HepG2 (cell line): Measurements from ENCODE around the gene PRSS8. TPM values are rescaled to one million over a fixed set of nuclear protein-coding genes. Genes with fewer than 3 reads are reported as not detected.
A peak's percentile ranks its signal among the peaks of the same experiment; 100 is the strongest.

ENCODE experiments used
- ATF1 ChIP-seq: IDR thresholded peaks from 2 replicates; pipeline ENCODE4 v1.6.1; 2016; ENCODE audit warnings: mild to moderate bottlenecking, control low read depth
- CAMTA2 ChIP-seq: sonication (generic); formaldehyde crosslinking; IDR thresholded peaks from 2 replicates; pipeline ENCODE4 v1.4.0; 2020; ENCODE audit warnings: mild to moderate bottlenecking, missing genetic modification reagents, borderline replicate concordance
- DMAP1 ChIP-seq: IDR thresholded peaks from 2 replicates; pipeline ENCODE4 v1.6.1; 2016
- GLI4 ChIP-seq: sonication (generic); formaldehyde crosslinking; IDR thresholded peaks from 2 replicates; pipeline ENCODE4 v1.5.1; 2020; ENCODE audit warnings: missing genetic modification reagents, mild to moderate bottlenecking, moderate library complexity, borderline replicate concordance
- HNF4G ChIP-seq, 2 experiments: sonication (generic) in 1 of 2; formaldehyde crosslinking in 1 of 2; IDR thresholded peaks; 2 replicates each; pipeline versions ENCODE4 v1.4.0 to v1.6.1; 2011 to 2020; ENCODE audit warnings: borderline replicate concordance in 2 of 2, low read depth in 2 of 2, mild to moderate bottlenecking in 2 of 2, low read length in 1 of 2, missing genetic modification reagents in 1 of 2, moderate library complexity in 1 of 2
- HNRNPK ChIP-seq: fragments of 200-400 bp; formaldehyde crosslinking; IDR thresholded peaks from 2 replicates; pipeline ENCODE4 v1.6.1; 2018; ENCODE audit warnings: low read length, low read depth, moderate library complexity, mild to moderate bottlenecking; ENCODE audit not compliant: poor library complexity, severe bottlenecking
- NFKB2 ChIP-seq: sonication (generic); formaldehyde crosslinking; IDR thresholded peaks from 2 replicates; pipeline ENCODE4 v1.4.0; 2020; ENCODE audit warnings: missing genetic modification reagents, borderline replicate concordance
- ZKSCAN1 ChIP-seq: fragments of 150-350 bp; IDR thresholded peaks from 2 replicates; pipeline ENCODE4 v1.6.1; 2014; ENCODE audit warnings: low read length
- ZNF446 ChIP-seq: sonication (generic); formaldehyde crosslinking; IDR thresholded peaks from 2 replicates; pipeline ENCODE4 v1.5.0; 2020; ENCODE audit warnings: mild to moderate bottlenecking, missing genetic modification reagents
- ZNF550 ChIP-seq: sonication (generic); formaldehyde crosslinking; IDR thresholded peaks from 2 replicates; pipeline ENCODE4 v1.4.0; 2020; ENCODE audit warnings: mild to moderate bottlenecking, missing genetic modification reagents, borderline replicate concordance
- ZSCAN30 ChIP-seq: sonication (generic); formaldehyde crosslinking; IDR thresholded peaks from 2 replicates; pipeline ENCODE4 v1.5.0; 2020; ENCODE audit warnings: mild to moderate bottlenecking, missing genetic modification reagents
- polyA plus RNA-seq, 8 experiments: library from polyadenylated mRNA; depleted of rRNA in 3 of 8; stranded (reverse) in 7 of 8; unstranded in 1 of 8; fragments of >200 nt; fragmentation: Illumina TruSeq in 4 of 8; extraction: Trizol in 4 of 8; gene quantifications; 2 replicates each; pipeline versions ENCODE4 v1.2.1 to v1.2.3, GENCODE V29; 2011 to 2016; ENCODE audit warnings: low read depth in 4 of 8, missing spikeins in 1 of 8, mixed read lengths in 1 of 8; ENCODE audit not compliant: insufficient read depth in 1 of 8
- total RNA-seq, 5 experiments: library from RNA; depleted of rRNA; stranded (reverse); fragments of >200 nt; fragmentation: Illumina TruSeq; extraction: Trizol; gene quantifications; 2 replicates each; pipeline ENCODE4 v1.2.3, GENCODE V29; 2016; ENCODE audit warnings: low read depth in 1 of 5
- TF ChIP-seq, protein P1 (sequence below): sonication (generic); formaldehyde crosslinking; IDR thresholded peaks from 2 replicates; pipeline ENCODE4 v1.5.1; 2020; ENCODE audit warnings: mild to moderate bottlenecking, moderate library complexity, missing genetic modification reagents
- TF ChIP-seq, protein P2 (sequence below): sonication (generic); formaldehyde crosslinking; IDR thresholded peaks from 2 replicates; pipeline ENCODE4 v1.4.0; 2020; ENCODE audit warnings: missing genetic modification reagents
- TF ChIP-seq, protein P3 (sequence below): sonication (generic); formaldehyde crosslinking; conservative IDR thresholded peaks from 2 replicates; pipeline ENCODE4 v1.8.0; 2022; ENCODE audit warnings: low read depth, missing genetic modification reagents
- TF ChIP-seq, protein P4 (sequence below): sonication (generic); formaldehyde crosslinking; IDR thresholded peaks from 2 replicates; pipeline ENCODE4 v1.5.0; 2020; ENCODE audit warnings: missing genetic modification reagents, mild to moderate bottlenecking, borderline replicate concordance
- TF ChIP-seq, protein P5 (sequence below): IDR thresholded peaks from 2 replicates; pipeline ENCODE4 v1.6.1; 2012; ENCODE audit warnings: low read depth, low read length, improper control_type of control experiment
- TF ChIP-seq, protein P6 (sequence below): sonication (generic); formaldehyde crosslinking; IDR thresholded peaks from 2 replicates; pipeline ENCODE4 v1.5.0; 2020; ENCODE audit warnings: missing genetic modification reagents, mild to moderate bottlenecking, borderline replicate concordance

The PRSS8 gene
- total and polyA plus RNA-seq, 2 of the 13 experiments (the other 11 are each of a cell fraction or from before 2014, with no cell fraction given), result 2.6 to 7.2 TPM

DNA sequence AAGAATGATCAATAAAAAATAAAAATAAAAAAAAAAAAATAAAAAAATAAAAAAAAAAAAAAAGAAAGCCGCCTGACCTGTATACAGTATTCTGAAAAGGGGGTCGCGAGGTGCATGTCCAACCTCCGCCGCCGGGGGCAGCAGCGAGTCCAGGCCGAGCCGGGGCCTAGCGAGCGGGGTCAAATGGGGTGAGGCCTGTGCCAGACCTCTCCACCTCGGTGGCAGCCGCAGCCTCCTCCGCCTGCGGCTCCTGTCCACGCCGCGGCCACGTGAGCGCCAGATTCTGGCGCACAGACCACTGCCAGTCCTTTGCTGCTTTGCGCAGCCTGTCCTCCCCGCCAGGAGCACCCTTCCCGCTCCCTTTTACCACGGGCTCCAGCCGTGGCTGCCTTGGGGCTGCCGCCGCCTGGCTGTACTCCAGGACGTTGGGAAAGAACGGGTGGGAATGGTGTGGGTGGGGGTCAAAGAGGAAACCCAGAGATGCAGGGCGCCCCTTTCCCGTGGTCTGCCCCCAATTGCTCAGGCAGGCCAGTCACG, 29.8 kb downstream of the PRSS8 start (continued):
- TF ChIP-seq DMAP1 (CRISPR knock-in tag) (peak; percentile 89), NFKB2 (CRISPR knock-in tag) (peak; percentile 98), ZKSCAN1 (0 out of 2 replicates have a peak, but pooled peaks have one; percentile 42), HNRNPK (peak; percentile 83), GLI4 (CRISPR knock-in tag) (no peak; the same call in 1 of the 2 replicates), ZSCAN30 (CRISPR knock-in tag) (no peak), ATF1 (CRISPR knock-in tag) (no peak), ZNF446 (CRISPR knock-in tag) (peak; percentile 86), HNF4G (IDR thresholded peaks at IDR 0.05; ENCODE audit: borderline replicate concordance, low read depth, low read length) (peak; percentile 32; the same call in 1 of the 2 replicates), HNF4G (CRISPR knock-in tag; IDR thresholded peaks at IDR 0.05; ENCODE audit: borderline replicate concordance, low read depth) (peak; percentile 60; the same call in 1 of the 2 replicates), ZNF550 (CRISPR knock-in tag) (no peak), CAMTA2 (peak; percentile 96)
- TF ChIP-seq, protein P1, sequence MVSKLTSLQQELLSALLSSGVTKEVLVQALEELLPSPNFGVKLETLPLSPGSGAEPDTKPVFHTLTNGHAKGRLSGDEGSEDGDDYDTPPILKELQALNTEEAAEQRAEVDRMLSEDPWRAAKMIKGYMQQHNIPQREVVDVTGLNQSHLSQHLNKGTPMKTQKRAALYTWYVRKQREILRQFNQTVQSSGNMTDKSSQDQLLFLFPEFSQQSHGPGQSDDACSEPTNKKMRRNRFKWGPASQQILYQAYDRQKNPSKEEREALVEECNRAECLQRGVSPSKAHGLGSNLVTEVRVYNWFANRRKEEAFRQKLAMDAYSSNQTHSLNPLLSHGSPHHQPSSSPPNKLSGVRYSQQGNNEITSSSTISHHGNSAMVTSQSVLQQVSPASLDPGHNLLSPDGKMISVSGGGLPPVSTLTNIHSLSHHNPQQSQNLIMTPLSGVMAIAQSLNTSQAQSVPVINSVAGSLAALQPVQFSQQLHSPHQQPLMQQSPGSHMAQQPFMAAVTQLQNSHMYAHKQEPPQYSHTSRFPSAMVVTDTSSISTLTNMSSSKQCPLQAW (CRISPR knock-in tag), result peak; percentile 87
- TF ChIP-seq, protein P2, sequence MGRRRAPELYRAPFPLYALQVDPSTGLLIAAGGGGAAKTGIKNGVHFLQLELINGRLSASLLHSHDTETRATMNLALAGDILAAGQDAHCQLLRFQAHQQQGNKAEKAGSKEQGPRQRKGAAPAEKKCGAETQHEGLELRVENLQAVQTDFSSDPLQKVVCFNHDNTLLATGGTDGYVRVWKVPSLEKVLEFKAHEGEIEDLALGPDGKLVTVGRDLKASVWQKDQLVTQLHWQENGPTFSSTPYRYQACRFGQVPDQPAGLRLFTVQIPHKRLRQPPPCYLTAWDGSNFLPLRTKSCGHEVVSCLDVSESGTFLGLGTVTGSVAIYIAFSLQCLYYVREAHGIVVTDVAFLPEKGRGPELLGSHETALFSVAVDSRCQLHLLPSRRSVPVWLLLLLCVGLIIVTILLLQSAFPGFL (CRISPR knock-in tag), result no peak
- TF ChIP-seq, protein P3, sequence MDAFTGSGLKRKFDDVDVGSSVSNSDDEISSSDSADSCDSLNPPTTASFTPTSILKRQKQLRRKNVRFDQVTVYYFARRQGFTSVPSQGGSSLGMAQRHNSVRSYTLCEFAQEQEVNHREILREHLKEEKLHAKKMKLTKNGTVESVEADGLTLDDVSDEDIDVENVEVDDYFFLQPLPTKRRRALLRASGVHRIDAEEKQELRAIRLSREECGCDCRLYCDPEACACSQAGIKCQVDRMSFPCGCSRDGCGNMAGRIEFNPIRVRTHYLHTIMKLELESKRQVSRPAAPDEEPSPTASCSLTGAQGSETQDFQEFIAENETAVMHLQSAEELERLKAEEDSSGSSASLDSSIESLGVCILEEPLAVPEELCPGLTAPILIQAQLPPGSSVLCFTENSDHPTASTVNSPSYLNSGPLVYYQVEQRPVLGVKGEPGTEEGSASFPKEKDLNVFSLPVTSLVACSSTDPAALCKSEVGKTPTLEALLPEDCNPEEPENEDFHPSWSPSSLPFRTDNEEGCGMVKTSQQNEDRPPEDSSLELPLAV (CRISPR knock-in tag), result no peak
- TF ChIP-seq, protein P4, sequence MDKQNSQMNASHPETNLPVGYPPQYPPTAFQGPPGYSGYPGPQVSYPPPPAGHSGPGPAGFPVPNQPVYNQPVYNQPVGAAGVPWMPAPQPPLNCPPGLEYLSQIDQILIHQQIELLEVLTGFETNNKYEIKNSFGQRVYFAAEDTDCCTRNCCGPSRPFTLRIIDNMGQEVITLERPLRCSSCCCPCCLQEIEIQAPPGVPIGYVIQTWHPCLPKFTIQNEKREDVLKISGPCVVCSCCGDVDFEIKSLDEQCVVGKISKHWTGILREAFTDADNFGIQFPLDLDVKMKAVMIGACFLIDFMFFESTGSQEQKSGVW (CRISPR knock-in tag), result peak; percentile 80; the same call in 1 of the 2 replicates
- TF ChIP-seq, protein P5, sequence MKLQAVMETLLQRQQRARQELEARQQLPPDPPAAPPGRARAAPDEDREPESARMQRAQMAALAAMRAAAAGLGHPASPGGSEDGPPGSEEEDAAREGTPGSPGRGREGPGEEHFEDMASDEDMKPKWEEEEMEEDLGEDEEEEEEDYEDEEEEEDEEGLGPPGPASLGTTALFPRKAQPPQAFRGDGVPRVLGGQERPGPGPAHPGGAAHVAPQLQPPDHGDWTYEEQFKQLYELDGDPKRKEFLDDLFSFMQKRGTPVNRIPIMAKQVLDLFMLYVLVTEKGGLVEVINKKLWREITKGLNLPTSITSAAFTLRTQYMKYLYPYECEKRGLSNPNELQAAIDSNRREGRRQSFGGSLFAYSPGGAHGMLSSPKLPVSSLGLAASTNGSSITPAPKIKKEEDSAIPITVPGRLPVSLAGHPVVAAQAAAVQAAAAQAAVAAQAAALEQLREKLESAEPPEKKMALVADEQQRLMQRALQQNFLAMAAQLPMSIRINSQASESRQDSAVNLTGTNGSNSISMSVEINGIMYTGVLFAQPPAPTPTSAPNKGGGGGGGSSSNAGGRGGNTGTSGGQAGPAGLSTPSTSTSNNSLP, result peak; percentile 51
- TF ChIP-seq, protein P6, sequence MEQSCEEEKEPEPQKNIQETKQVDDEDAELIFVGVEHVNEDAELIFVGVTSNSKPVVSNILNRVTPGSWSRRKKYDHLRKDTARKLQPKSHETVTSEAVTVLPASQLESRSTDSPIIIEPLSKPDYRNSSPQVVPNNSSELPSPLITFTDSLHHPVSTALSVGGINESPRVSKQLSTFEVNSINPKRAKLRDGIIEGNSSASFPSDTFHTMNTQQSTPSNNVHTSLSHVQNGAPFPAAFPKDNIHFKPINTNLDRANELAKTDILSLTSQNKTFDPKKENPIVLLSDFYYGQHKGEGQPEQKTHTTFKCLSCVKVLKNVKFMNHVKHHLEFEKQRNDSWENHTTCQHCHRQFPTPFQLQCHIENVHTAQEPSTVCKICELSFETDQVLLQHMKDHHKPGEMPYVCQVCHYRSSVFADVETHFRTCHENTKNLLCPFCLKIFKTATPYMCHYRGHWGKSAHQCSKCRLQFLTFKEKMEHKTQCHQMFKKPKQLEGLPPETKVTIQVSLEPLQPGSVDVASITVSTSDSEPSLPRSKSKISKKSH, result peak; percentile 97
